Measurements from ENCODE around the gene CLEC3B.

- no peak for TF ChIP-seq EZH2 (IDR thresholded peaks at IDR 0.05)
- no peak for TF ChIP-seq POLR2AphosphoS5 (IDR thresholded peaks at IDR 0.05; ENCODE audit: borderline replicate concordance, low read depth, low read length)
- TF ChIP-seq FOXP2 (optimal IDR thresholded peaks at IDR 0.05; ENCODE audit: control extremely low read depth, extremely low read length, insufficient read depth) = no peak
These were observed 52.9 kb downstream of the CLEC3B start for GRCh38 chr3:45078910-45079522.

All from SK-N-MC (cell line).